Naive thymus-derived CD4-positive, alpha-beta T cell (primary cell): Measurements from ENCODE around the gene CX3CR1. TPM values are rescaled to one million over a fixed set of nuclear protein-coding genes. Genes with fewer than 3 reads are reported as not detected.
A peak's percentile ranks its signal among the peaks of the same experiment; 100 is the strongest.
"Not testable (repeated sequence)": the region's sequence is repeated elsewhere in the genome, so short reads cannot be mapped to it uniquely, and the experiment has no call there.

Experiments used
- ATAC-seq: fragments of 150-1000 bp; cut with Tn5 transposase; 2 replicates; pipeline ENCODE4 v1.10.0; 2021; ENCODE audit warnings: mild to moderate bottlenecking, moderate library complexity
- CTCF ChIA-PET: fragments of 350-600 bp; sonication (Branson Sonifier 250); formaldehyde crosslinking; loops from one replicate; lab custom pipeline; 2021; ENCODE audit warnings: antibody characterized with exemption; lab: Charles Lee
- POLR2A ChIA-PET: fragments of 350-600 bp; sonication (Branson Sonifier 250); formaldehyde crosslinking; loops from one replicate; lab custom pipeline; 2021; ENCODE audit warnings: antibody characterized with exemption, inconsistent platforms; lab: Charles Lee
- DNase-seq, 9 donors: peaks; one replicate each; pipeline versions ENCODE4 v3.0.0 to v3.0.0-alpha.2; 2020 to 2022; ENCODE audit warnings: mixed read lengths in 1 of 9
- H3K27ac ChIP-seq: one replicate; pipeline ENCODE4 v1.7.0; 2013; ENCODE audit warnings: mild to moderate bottlenecking, low read depth, low read length, moderate library complexity
- H3K27me3 ChIP-seq, 2 donors: one replicate each; pipeline ENCODE4 v1.7.0; 2013; ENCODE audit warnings: low read length in 2 of 2, mild to moderate bottlenecking in 2 of 2, moderate library complexity in 2 of 2; ENCODE audit not compliant: control insufficient read depth in 2 of 2, insufficient read depth in 2 of 2
- H3K36me3 ChIP-seq, 3 experiments: 1 replicate in 2 of 3; 2 replicates in 1 of 3; pipeline ENCODE4 v1.7.0; 2013; ENCODE audit warnings: low read length in 3 of 3, mild to moderate bottlenecking in 3 of 3, moderate library complexity in 1 of 3; ENCODE audit not compliant: insufficient read depth in 3 of 3, control insufficient read depth in 2 of 3
- H3K4me1 ChIP-seq, 2 donors: one replicate each; pipeline ENCODE4 v1.7.0; 2013; ENCODE audit warnings: low read length in 2 of 2, mild to moderate bottlenecking in 2 of 2, moderate library complexity in 1 of 2; ENCODE audit not compliant: control insufficient read depth in 2 of 2, insufficient read depth in 2 of 2
- H3K4me3 ChIP-seq: 2 replicates; pipeline ENCODE4 v1.7.0; 2013; ENCODE audit warnings: mild to moderate bottlenecking, low read length
- H3K9me3 ChIP-seq, 3 experiments: 1 replicate in 2 of 3; 2 replicates in 1 of 3; pipeline ENCODE4 v1.7.0; 2013; ENCODE audit warnings: low read length in 3 of 3; ENCODE audit not compliant: control insufficient read depth in 2 of 3
- H3K27ac Mint-ChIP-seq, 9 donors: one replicate each; pipeline ENCODE4 v1.8.0; 2020 to 2022; ENCODE audit warnings: mixed read lengths in 9 of 9, mild to moderate bottlenecking in 8 of 9, moderate library complexity in 5 of 9, inconsistent platforms in 2 of 9
- H3K27me3 Mint-ChIP-seq, 5 donors: one replicate each; pipeline ENCODE4 v1.8.0; 2021 to 2022; ENCODE audit warnings: mixed read lengths in 5 of 5, mild to moderate bottlenecking in 1 of 5
- H3K36me3 Mint-ChIP-seq, 5 donors: one replicate each; pipeline ENCODE4 v1.8.0; 2020 to 2022; ENCODE audit warnings: mixed read lengths in 5 of 5, mild to moderate bottlenecking in 3 of 5, inconsistent platforms in 1 of 5
- H3K4me1 Mint-ChIP-seq, 7 donors: one replicate each; pipeline ENCODE4 v1.8.0; 2020 to 2022; ENCODE audit warnings: mixed read lengths in 7 of 7, mild to moderate bottlenecking in 3 of 7, inconsistent platforms in 1 of 7
- H3K4me3 Mint-ChIP-seq, 10 donors: one replicate each; pipeline ENCODE4 v1.8.0; 2020 to 2022; ENCODE audit warnings: mild to moderate bottlenecking in 10 of 10, mixed read lengths in 10 of 10, moderate library complexity in 6 of 10, inconsistent platforms in 2 of 10
- H3K9me3 Mint-ChIP-seq, 11 donors: one replicate each; pipeline ENCODE4 v1.8.0; 2020 to 2022; ENCODE audit warnings: mixed read lengths in 11 of 11, mild to moderate bottlenecking in 4 of 11, inconsistent platforms in 1 of 11, moderate library complexity in 1 of 11
- intact Hi-C, 2 donors: fragments of 100-400 bp; cut with micrococcal nuclease; formaldehyde crosslinking; loops; one replicate each; pipeline ENCODE4 v1.15.1; 2023
- polyA plus RNA-seq, 2 donors: library from polyadenylated mRNA; unstranded; fragments of 300-500 nt; fragmentation: Illumina TruSeq; gene quantifications; one replicate each; pipeline ENCODE4 v1.2.3, GENCODE V29; 2021
- total RNA-seq, 6 experiments: library from RNA in 5 of 6; stranded (reverse) in 5 of 6; gene quantifications; 1 replicate in 5 of 6; 2 replicates in 1 of 6; pipeline ENCODE4 v1.2.3 and lab custom pipeline; 2021 to 2026

The CX3CR1 gene
- total and polyA plus RNA-seq, 7 experiments from 2014 or later, result 0.54 to 66.6 (median 1.1) TPM

GRCh38 chr3:39323494-39323893, 43.7 kb upstream of the CX3CR1 start:
- peaks cover 8 to 74% (median 19%) of the 10 kb centered on the region in 7 donors for H3K4me1 Mint-ChIP-seq
- ChIA-PET POLR2A (no interaction called here), CTCF (no interaction called here)
- peaks cover 0 to 12% (median 0%) of the 10 kb centered on the region in 5 donors for H3K36me3 Mint-ChIP-seq
- Histone ChIP-seq H3K36me3 (no peaks in the 10 kb centered on the region), H3K4me1 (peaks cover 0 to 4% of the 10 kb centered on the region in 2 donors), H3K4me3 (no peak overlapping the region), H3K27me3 (no peaks in the 10 kb centered on the region), H3K27ac (no peak overlapping the region), H3K9me3 (no peaks in the 10 kb centered on the region)
- H3K9me3 Mint-ChIP-seq, result peaks cover 0 to 2% (median 0%) of the 10 kb centered on the region in 11 donors
- ATAC-seq, result no peak
- H3K27me3 Mint-ChIP-seq, result peaks cover 0 to 6% (median 0%) of the 10 kb centered on the region in 5 donors
- intact Hi-C loops, result no loop called here
- DNase-seq, result no peak
- peak overlapping the region in 1 of 9 donors; percentile 24 for H3K27ac Mint-ChIP-seq
- peak overlapping the region in 5 of 10 donors; percentile 15 to 32 (median 18) for H3K4me3 Mint-ChIP-seq

GRCh38 chr3:39322936-39323335, 43.1 kb upstream of the CX3CR1 start:
- Mint-ChIP-seq H3K27me3 (peaks cover 0 to 6% (median 0%) of the 10 kb centered on the region in 5 donors), H3K4me3 (peak overlapping the region in 4 of 10 donors; percentile 18 to 32 (median 26)), H3K9me3 (peaks cover 0 to 4% (median 0%) of the 10 kb centered on the region in 11 donors), H3K4me1 (peaks cover 4 to 69% (median 19%) of the 10 kb centered on the region in 7 donors), H3K27ac (no peak overlapping the region), H3K36me3 (peaks cover 0 to 12% (median 0%) of the 10 kb centered on the region in 5 donors)
- DNase-seq (no peak), ATAC-seq (no peak)
- Histone ChIP-seq H3K4me1 (peaks cover 0 to 4% of the 10 kb centered on the region in 2 donors), H3K27ac (no peak overlapping the region), H3K27me3 (no peaks in the 10 kb centered on the region), H3K9me3 (no peaks in the 10 kb centered on the region), H3K4me3 (no peak overlapping the region), H3K36me3 (no peaks in the 10 kb centered on the region)
- ChIA-PET POLR2A (no interaction called here), CTCF (no interaction called here)
- intact Hi-C loops, result no loop called here

- H3K4me1 ChIP-seq, CTCF ChIA-PET, H3K27me3 Mint-ChIP-seq, H3K4me3 ChIP-seq, intact Hi-C loops, H3K9me3 Mint-ChIP-seq, DNase-seq, H3K36me3 ChIP-seq, POLR2A ChIA-PET, H3K27ac ChIP-seq, H3K9me3 ChIP-seq, H3K27me3 ChIP-seq, H3K27ac Mint-ChIP-seq, ATAC-seq: not testable (repeated sequence)
- Mint-ChIP-seq H3K4me1 (peaks cover 4 to 66% (median 18%) of the 10 kb centered on the region in 7 donors), H3K4me3 (peak overlapping the region in 1 of 10 donors; percentile 17), H3K36me3 (peaks cover 0 to 16% (median 0%) of the 10 kb centered on the region in 5 donors)
Measured at GRCh38 chr3:39322209-39322715, 42.4 kb upstream of the CX3CR1 start.

- H3K9me3 ChIP-seq, POLR2A ChIA-PET, H3K9me3 Mint-ChIP-seq, H3K27ac Mint-ChIP-seq, ATAC-seq, H3K27me3 ChIP-seq, H3K36me3 ChIP-seq, H3K4me3 ChIP-seq, DNase-seq, H3K4me1 ChIP-seq, H3K27ac ChIP-seq, CTCF ChIA-PET, intact Hi-C loops: not testable (repeated sequence)
- H3K4me3 Mint-ChIP-seq, result peak overlapping the region in 1 of 10 donors; percentile 17
- peaks cover 0 to 15% (median 0%) of the 10 kb centered on the region in 5 donors for H3K36me3 Mint-ChIP-seq
- peaks cover 0 to 11% (median 0%) of the 10 kb centered on the region in 5 donors for H3K27me3 Mint-ChIP-seq
- peaks cover 4 to 60% (median 17%) of the 10 kb centered on the region in 7 donors for H3K4me1 Mint-ChIP-seq
Measured at GRCh38 chr3:39321574-39321983, 41.7 kb upstream of the CX3CR1 start.

- peak overlapping the region in 1 of 9 donors; percentile 49 for H3K27ac Mint-ChIP-seq
- H3K9me3 Mint-ChIP-seq, result peaks cover 0 to 19% (median 7%) of the 10 kb centered on the region in 11 donors
- POLR2A ChIA-PET, result interaction anchor here (0.6 kb wide), 1 partner anchor 31 kb away, joined by 3 read pairs; no protein-coding TSS in a partner anchor
- intact Hi-C loops, result no loop called here
- DNase-seq (no peak), ATAC-seq (no peak)
- no peak overlapping the region for H3K4me3 Mint-ChIP-seq
- H3K4me1 ChIP-seq, result peaks cover 0 to 4% of the 10 kb centered on the region in 2 donors
- peaks cover 0 to 14% (median 0%) of the 10 kb centered on the region in 5 donors for H3K27me3 Mint-ChIP-seq
- H3K27me3 ChIP-seq, result no peaks in the 10 kb centered on the region
- no peak overlapping the region for H3K4me3 ChIP-seq
- H3K27ac ChIP-seq, result no peak overlapping the region
- CTCF ChIA-PET, result no interaction called here
- H3K36me3 ChIP-seq, result no peaks in the 10 kb centered on the region
- peaks cover 0 to 23% (median 5%) of the 10 kb centered on the region in 5 donors for H3K36me3 Mint-ChIP-seq
- H3K9me3 ChIP-seq, result peaks cover 0 to 6% (median 0%) of the 10 kb centered on the region in 3 experiments
- H3K4me1 Mint-ChIP-seq, result peaks cover 4 to 48% (median 13%) of the 10 kb centered on the region in 7 donors
Measured at GRCh38 chr3:39319249-39319648, 39.4 kb upstream of the CX3CR1 start.

- peaks cover 0 to 6% (median 0%) of the 10 kb centered on the region in 3 experiments for H3K9me3 ChIP-seq
- H3K4me3 ChIP-seq, result no peak overlapping the region
- ChIA-PET CTCF (interaction anchor here (0.9 kb wide), 1 partner anchor 27 kb away, joined by 3 read pairs; no protein-coding TSS in a partner anchor), POLR2A (no interaction called here)
- DNase-seq (no peak), ATAC-seq (no peak)
- Mint-ChIP-seq H3K36me3 (peaks cover 0 to 24% (median 9%) of the 10 kb centered on the region in 5 donors), H3K27ac (no peak overlapping the region), H3K27me3 (peaks cover 0 to 16% (median 0%) of the 10 kb centered on the region in 5 donors), H3K9me3 (peaks cover 5 to 21% (median 10%) of the 10 kb centered on the region in 11 donors), H3K4me1 (peaks cover 4 to 40% (median 9%) of the 10 kb centered on the region in 7 donors), H3K4me3 (no peak overlapping the region)
- peaks cover 0 to 4% of the 10 kb centered on the region in 2 donors for H3K4me1 ChIP-seq
- H3K27ac ChIP-seq, result no peak overlapping the region
- intact Hi-C loops, result no loop called here
- H3K36me3 ChIP-seq, result no peaks in the 10 kb centered on the region
- H3K27me3 ChIP-seq, result no peaks in the 10 kb centered on the region
Measured at GRCh38 chr3:39318301-39318700, 38.5 kb upstream of the CX3CR1 start.
